Measurements from ENCODE around the gene ATP13A3. TPM values are rescaled to one million over a fixed set of nuclear protein-coding genes. Genes with fewer than 3 reads are reported as not detected.

The ATP13A3 gene
- total RNA-seq, 1 donor from 2014 or later = 141 TPM

DNA sequence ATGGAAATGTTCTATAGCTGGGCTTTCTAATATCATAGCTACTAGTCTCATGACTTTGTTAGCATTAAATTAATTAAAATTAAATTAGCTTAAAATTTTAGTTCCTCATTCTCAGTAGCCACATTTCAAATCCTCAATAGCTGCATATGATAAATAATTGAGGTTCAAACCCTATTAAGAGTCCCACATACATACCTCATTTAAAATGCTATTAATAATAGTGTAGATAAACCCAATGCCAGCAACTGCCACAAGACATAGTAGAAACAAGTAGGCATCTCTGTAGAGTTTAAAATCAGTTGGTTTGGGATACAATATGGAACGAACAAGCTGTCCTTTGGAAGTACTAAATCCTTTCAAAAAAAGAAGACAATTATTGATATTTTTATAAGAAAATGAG is 39.1 kb downstream of the ATP13A3 start:
- no peak for DNase-seq (ENCODE audit: low spot score)
- ATAC-seq = no peak

DNA sequence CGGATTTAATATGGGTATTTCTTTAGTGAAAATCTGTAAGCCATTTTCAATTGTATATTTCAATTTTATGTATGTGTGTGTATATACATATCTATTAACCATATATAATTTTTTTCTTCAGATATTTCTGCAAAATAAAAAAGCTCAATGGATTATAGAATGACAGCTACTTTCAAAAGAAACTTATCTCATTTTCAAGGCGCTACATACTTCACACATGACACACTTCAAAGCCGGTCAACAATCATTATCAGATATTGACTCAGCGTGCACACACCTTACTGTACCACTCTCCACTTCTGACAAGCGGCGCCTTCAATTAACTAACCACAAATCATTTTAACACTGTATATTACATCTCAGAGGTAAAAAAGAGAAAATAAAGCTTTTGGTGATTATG is 39.6 kb downstream of the ATP13A3 start:
- DNase-seq (ENCODE audit: low spot score) = no peak

DNA sequence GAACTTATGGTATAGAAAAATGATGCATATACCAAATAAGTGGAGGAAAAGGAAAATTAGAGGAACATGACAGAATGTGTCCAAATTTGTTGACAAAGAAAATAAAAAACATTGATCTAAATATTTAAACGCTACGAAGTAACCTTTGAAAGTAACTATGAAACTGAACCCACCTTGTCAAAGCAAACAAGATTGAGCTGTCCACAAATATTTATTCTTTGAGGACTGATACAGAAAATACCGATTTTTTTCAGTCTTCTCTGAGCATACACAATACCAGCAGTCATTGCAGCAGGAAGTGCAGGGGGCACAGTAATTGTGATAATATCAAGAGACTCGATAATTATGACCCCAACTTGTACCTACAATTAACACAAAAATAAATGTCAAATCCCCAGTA is 40.0 kb downstream of the ATP13A3 start:
- DNase-seq (ENCODE audit: low spot score) = no peak
- peak; percentile 86 for ATAC-seq

More for the DNA sequence above, 39.6 kb downstream of the ATP13A3 start:
- ATAC-seq = peak; percentile 51

DNA sequence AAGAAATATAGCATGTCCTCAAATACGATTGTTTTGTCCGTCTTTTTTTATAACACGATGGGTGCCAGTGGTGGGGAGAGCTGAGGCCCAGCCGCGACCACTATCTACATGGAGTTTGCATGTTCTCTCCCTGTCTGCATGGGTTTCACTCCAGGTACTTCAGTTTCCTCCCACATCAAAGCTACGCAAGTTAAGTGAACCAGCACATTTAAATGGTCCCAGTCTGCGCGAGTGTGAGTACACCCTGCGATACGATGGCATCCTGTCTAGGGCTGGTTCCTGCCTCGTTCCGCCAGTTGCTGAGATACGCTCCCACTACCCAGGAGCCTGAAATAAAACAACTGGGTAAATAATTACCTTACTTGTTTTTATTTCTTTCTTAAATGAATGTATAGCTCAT is 40.6 kb downstream of the ATP13A3 start:
- DNase-seq (ENCODE audit: low spot score) = no peak
- peak; percentile 19 for ATAC-seq

DNA sequence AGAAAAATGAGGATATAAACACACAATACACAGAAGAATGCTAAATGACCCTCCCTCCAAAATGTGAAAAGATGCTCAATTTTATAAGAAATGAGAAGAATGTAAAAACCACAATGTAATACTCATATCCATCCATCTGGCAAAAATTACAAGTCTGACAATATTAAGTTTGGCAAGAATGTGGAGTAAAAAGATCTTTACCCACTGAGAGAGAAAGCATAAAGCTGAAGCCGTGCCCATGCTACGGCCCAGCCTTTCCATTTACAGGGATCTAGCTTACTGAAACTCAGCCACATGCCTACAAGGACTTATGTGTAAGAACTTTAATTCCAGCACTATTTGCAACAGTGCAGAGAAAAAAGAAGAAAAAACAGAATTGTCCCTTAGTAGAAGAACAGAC is 42.9 kb downstream of the ATP13A3 start:
- DNase-seq (ENCODE audit: low spot score) (no peak), ATAC-seq (no peak)

DNA sequence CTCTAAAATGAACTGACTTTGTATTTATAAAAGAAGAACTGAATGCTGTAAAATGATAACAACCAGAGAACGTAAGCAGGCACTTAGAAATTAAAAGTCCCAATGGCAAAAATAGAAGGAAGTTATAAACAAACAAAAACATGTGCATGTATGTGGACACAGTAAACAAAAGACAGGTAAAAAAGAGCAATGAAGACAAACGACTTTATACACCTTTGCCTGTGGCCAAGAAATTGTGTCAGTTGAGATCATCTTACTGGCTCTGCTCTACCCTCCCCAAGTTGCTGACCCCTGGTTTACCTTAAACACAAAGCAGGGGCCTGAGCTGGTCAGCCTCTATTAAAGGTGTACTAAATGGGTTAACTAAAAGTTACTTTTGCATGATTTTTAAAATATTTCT is 46.0 kb downstream of the ATP13A3 start:
- DNase-seq (ENCODE audit: low spot score) = no peak
- ATAC-seq = no peak

GRCh38 chr3:194439881-194440550 is 46.8 kb downstream of the ATP13A3 start:
- DNase-seq (ENCODE audit: low spot score) (no peak), ATAC-seq (no peak)

DNA sequence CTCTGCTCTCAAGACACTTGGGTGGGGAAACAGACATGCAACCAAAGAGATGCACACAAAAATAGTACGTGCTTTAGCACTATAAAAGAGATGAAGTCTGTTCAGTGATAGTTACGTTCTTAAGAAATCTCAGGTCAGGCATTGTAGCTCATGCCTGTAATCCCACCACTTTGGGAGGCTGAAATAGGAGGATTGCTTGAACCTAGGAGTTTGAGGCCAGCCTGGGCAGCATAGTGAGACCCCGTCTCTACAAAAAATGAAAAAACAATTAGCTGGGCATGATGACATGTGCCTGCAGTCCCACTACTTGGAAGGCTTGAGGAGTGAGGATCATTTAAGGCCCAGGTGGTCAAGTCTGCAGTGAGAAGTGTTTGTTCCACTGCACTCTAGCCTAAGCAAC is 52.3 kb downstream of the ATP13A3 start:
- ATAC-seq = no peak
- DNase-seq (ENCODE audit: low spot score) = no peak

DNA sequence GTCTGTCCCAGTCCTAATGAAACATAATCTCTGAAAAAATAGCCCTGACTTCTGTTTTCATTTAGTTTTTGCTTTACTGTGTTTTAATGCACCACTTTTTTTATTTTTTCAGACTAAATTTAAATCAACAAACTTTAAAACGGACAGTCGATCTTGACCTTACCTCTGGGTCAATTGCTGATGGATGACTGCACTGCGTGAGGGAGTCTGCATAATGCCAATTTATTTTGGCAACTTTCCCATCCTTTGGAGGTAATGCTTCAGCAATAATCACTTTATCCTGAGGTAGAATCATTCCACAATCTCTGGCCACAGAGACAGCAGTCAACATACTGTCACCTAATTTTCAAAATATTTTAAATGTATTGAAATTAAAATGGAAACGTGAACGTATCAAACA is 55.2 kb downstream of the ATP13A3 start:
- DNase-seq (ENCODE audit: low spot score) (no peak), ATAC-seq (peak; percentile 77)

DNA sequence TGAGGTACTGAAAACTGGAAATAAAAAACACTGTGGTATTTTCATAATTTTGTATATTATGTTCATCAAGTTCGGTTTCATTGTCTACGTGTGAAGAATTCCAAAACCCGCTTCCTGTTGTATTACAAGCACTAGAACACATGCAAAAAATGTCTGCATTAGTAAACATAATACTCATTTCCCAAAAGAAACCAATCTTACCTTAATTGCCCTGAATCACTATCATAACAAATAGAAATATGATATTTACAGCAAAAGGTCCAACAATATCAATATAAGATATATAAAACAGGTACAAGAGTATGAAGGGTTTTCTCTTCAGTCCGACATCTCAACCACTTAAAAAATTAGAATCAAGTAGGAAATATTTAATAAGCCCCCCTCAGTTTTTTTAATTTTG is 61.4 kb downstream of the ATP13A3 start:
- DNase-seq (ENCODE audit: low spot score) = no peak
- ATAC-seq = no peak

DNA sequence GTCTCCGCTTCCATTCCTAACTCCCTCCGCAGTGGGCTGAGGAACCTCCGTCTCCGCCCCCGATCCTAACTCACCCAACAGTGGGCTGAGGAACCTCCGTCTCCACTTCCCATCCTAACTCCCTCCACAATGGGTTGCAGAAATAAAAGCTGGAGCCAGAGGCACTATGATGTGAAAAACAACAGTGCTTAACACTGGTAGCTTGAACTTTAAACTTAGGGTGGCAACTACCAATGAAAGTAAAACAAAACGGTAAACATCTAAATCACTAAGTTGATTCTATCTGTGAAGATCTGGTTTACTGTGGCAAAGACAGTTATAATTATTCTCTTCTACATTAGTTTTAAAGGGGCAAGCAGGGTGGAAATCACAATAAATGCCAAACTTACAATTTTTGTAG is 61.8 kb downstream of the ATP13A3 start:
- DNase-seq (ENCODE audit: low spot score) (no peak), ATAC-seq (peak; percentile 59)

- ATAC-seq (peak; percentile 63), DNase-seq (ENCODE audit: low spot score) (no peak)
These were observed 62.4 kb downstream of the ATP13A3 start for GRCh38 chr3:194424373-194424772.

DNA sequence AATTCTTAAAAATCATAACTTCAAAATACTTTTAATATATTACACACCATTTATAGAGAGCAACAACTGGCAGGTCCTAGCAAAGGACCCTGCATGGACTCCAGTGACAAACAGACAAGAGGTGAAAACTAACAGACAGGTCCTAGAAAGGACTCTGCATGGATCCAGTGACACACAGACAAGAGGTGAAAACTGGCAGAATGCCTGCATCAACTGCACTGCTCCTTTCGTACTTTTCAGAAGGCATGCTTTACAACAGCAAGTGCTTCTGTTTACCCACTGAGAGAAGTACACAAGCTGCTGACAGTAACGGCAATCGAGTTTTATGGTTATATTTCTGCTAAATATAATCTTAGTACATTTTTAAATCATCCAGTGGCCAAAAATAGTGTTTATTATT is 63.5 kb downstream of the ATP13A3 start:
- DNase-seq (ENCODE audit: low spot score) = no peak
- peak; percentile 69 for ATAC-seq

DNA sequence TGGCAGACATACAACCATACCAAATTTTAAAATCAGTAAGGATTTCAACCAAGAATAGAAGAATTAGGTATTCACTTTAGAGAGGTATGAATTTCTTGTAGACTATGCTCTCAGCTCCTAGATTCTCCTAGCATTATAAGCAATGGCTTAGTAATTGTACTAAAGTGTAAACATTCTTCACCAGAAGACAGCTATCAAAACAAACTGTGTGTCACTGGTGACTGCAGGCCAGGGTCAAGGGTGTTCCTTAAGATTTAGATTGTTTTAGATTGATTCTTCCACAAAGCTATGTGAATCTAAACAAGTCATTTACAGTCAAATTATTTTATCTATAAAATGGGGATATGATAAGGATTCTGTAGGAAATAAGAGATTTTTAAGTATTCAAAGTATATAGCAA is 64.6 kb downstream of the ATP13A3 start:
- DNase-seq (ENCODE audit: low spot score) (no peak), ATAC-seq (no peak)

GRCh38 chr3:194418671-194419070 is 68.1 kb downstream of the ATP13A3 start:
- no peak for ATAC-seq
- DNase-seq (ENCODE audit: low spot score) = no peak

DNA sequence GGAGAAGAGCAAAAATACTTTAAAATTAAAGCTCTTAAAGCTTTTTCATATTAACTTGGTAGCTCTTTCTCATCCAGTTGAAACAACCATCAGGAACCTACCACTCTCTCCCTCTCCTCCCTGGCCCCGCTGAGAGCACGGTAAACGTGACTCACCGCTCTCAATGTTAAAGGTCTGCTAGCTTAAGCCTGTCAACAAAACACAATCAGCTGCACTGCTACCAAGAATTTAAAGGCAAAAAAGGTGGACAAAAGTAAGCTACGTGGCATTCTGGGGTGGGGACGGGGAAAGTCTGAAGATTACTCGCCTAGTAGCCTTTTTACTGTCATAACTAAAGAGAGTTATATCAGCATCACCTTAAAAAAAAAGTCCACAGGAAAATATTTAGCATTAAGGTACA is 79.4 kb downstream of the ATP13A3 start:
- DNase-seq (ENCODE audit: low spot score) (no peak), ATAC-seq (no peak)

DNA sequence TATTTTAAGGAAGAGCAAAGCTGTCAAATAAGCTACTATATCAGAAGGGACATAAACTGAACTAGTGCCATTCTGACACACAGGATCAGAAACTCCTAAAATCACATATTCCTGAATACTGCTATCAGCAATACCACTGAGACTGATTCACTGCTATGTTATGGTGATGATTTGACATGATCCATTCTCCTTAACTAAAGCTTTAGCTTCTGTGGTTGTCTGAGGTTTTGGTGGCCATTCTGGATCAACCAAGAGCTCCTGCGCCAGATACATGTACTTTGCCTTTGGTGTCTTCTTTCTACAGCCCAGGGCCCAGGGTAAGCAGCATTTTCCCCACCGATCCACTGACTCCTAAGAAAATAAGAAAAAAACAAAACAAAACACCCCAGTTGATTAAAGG is 81.0 kb downstream of the ATP13A3 start:
- DNase-seq (ENCODE audit: low spot score) (no peak), ATAC-seq (no peak)

DNA sequence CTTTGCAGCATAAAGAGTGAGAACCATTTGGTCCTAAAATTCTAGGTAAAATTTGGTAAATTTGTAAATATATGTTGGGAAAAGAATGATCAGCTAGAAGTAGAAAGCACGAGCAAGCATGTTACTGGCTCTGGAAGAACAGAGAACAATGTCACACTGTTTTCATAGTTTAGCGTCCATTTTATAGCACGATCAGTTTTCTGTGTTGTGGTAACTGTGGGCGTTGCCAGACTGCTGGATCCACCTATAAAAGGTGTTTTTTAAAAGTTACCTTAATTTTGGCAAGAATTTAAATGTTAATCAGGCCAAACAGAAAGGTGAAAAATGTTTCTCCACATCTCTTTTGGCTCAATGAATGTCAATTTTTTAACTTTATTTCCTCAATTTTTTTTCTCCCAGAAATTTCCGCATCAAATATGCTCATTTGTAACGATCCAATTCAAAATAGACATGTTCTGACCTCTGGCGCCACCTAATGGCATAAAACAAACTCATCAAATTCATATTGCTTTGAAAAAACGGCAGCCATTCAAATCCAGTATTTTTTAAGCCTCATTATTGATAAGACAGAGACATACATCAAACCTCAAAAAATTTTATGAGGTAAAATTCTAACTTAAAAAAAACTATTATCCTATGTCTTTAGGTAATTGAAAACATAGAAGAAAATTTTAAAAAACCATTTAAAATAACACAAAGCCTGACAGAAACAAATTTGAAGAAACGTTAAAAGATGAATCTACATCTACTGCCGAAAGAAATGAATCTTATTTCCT is 82.2 kb downstream of the ATP13A3 start:
- ATAC-seq (peak; percentile 76), DNase-seq (ENCODE audit: low spot score) (no peak)

DNA sequence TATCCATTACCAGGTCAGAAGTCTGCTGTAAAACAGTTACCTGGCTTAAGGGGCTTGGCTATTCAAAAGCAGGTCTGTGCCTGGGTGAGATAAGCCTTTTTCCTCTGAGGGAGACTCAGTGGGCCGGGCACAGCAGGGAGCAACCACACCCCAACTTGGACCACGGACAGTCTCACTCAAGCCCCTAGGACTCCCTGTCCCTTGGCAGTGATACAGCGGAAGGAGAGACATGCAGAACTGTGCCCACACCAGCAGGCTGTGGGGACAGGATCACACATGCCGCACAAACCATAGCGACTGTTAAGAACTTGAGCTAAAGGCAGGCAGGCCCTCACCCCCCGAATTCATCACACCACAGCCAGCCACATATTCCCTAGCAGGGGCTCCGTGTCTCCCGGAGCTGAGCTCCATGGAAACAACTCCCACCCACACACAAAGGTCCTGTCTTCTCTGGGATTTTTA is 84.9 kb downstream of the ATP13A3 start:
- ATAC-seq = no peak
- no peak for DNase-seq (ENCODE audit: low spot score)

DNA sequence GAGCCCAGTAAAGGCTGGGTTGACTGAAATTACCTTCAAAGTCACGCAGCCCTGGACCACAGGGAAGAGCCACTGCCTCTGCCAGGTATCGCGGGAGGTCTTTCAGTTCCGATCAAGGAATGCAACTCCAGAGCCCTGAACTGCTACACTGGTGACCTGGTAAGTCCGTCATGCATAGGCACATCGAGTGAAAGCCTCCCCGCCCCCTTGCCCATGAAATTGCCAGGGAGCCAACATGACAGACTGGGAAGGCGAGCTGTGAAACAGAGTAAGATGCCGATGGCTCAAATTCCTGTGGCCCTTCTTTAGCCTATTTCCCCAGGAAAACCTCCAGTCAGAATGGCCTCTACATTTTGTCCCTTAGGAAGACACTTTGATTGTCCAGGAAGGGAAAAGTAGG is 85.5 kb downstream of the ATP13A3 start:
- no peak for ATAC-seq
- no peak for DNase-seq (ENCODE audit: low spot score)

DNA sequence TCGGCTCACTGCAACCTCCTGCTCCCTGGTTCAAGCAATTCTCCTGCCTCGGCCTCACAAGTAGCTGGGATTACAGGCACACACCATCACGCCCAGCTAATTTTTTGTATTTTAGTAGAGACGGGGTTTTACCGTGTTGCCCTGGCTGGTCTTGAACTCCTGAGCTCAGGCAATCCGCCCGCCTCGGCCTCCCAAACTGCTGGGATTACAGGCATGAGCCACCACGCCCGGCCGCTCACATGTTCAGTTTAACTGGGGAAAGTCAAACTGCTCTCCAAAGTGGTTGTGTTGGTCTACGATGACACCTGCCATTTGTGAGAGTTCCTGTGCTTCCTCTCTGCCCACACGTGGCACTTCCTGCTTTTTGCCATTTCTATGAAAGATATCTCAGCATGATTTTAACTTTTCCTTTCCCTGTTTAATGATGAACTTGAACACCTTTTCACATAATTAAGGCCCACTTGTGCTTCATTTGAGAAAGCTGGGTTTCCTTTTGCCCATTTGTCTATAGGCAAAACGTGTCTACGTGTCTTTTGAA is 86.9 kb downstream of the ATP13A3 start:
- DNase-seq (ENCODE audit: low spot score) (no peak), ATAC-seq (no peak)

DNA sequence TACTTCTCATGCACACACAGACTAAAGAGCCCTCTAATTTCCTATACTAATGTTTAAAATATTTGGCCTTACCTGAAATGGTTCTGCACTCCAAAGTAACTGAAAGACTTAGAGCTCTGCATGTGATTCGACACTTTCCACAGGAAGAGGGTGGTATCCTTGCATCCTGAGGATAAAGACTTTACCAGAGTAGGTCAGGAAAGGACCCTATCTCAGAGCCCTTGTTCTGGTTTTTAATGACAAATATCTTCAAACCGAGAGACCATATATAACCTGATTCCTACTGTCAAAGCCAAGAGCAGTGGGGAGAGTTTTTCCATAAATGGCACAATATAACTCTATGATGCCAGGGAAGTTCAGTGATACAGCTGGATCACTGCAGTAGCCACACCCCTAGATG is 87.6 kb downstream of the ATP13A3 start, which contains the start of gene GP5:
TSS of gene GP5 (minus strand) at position 101 of the 400 bp plus-strand sequence. CDS start 984 bp downstream, outside the sequence.
- no peak for ATAC-seq
- DNase-seq (ENCODE audit: low spot score) = no peak

Measured in left lobe of liver (tissue), 2 donors.